ENCODE results near the gene KIRREL1. TPM values are rescaled to one million over a fixed set of nuclear protein-coding genes. Genes with fewer than 3 reads are reported as not detected.
A peak's percentile ranks its signal among the peaks of the same experiment; 100 is the strongest.

Gene KIRREL1
- total RNA-seq, 1 donor from 2014 or later = 2.2 TPM

DNA sequence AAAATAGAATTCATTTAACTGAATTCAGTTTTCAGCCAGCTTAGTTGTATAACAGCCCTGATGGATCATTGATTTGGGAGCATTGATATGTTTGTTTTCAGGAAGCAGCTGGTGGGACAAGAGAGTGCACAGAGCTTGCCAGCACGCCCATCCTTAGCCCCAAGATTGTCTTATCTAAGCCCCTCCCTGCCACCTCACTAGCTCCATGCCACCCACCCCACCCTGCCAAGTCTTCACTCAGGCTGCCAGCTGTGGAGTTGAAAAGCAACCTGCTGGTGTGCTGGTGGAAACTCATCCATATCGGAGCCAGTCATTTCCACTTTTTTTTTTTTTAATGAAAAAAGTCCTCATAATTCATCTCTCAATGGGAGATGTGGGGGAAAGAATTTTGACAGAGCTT, 11.8 kb downstream of the KIRREL1 start:
- DNase-seq (ENCODE audit: low spot score) (no peak), ATAC-seq (no peak)

DNA sequence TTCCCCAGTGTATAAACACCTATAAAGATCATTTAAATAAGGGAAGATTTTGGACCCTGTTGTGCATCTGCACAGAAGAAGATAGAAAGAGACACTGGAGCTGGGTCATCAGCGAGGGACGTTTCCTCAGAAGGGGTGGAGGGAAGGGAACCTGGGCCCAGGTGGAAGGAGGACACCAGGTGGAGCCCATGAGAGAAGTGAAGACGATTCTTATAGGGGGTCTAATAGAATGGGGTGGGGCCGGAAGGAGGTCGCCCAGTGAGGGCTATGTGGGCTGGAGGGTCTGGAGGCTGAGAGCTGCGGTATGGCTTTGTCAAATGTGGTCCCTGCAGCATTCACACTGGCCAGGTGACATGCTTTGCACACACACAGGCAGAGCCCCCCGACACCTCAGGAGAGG, 13.7 kb downstream of the KIRREL1 start:
- DNase-seq (ENCODE audit: low spot score) (no peak), ATAC-seq (no peak)

GRCh38 chr1:158007667-158008386, 14.4 kb downstream of the KIRREL1 start:
- DNase-seq (ENCODE audit: low spot score) (no peak), ATAC-seq (no peak)

DNA sequence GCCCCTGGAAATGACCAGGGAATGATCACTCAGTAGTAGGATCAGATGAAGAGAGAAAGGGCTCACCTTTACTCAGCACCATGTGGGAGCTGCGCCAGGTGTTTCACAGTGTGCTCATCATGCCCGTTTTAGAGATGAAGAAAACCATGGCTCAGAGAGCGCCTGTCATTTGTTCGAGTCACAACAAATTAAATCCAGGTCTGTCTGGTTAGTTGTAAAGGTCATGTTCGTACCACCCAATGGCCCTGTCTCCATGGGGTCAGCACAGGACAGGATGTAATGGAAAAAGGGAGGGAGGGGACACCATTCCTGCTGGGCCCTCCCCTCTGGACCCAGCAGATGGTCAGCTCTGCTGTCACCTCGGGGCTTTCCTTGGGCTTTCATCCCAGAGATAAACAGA, 15.2 kb downstream of the KIRREL1 start:
- ATAC-seq (no peak), DNase-seq (ENCODE audit: low spot score) (no peak)

- DNase-seq (ENCODE audit: low spot score) = no peak
These were observed 18.3 kb downstream of the KIRREL1 start for GRCh38 chr1:158011714-158012113.

DNA sequence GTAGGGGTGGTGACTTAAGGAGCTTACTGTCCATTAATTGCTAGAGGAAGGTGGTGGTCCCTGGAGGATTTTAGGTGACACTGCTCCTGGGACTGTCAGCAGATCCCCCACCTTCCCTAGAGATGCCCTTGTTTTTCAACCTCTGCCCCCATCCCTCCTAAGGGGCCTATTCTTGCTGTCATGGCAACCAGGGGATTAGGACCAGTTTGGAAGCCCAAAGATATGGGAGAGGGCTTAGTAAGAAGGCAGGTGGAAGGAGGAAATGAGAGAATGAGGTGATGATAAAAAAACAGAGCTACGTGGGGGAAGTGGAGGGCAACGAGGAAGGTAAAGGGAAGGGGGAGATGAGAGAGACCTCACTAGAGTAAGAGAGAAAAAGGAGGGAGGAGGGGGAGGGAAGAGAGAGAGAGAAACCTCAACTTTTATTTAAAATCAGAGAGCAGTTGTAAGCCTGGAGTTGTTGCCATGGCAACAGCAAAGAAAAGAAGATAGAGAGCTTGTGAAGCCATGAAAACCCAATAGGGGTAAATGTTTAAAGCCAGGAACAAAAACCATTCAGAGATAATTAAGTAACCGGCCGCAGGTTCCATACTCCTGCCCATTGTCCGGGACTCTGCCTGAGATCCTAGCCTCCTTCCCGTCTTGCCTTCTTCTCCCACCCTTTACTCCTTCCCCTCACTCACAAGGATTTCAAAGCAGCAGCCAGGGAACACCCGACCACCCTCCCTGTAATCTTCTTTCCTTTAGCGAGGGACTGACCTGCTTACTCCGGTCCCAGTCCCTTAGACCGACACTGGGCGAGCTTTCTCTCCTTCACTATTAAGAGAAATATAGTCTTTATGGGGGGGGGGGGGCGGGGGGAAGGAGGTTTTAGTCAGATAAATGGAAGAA, 20.6 kb downstream of the KIRREL1 start:
- ATAC-seq = no peak

More at GRCh38 chr1:158011714-158012113, 18.3 kb downstream of the KIRREL1 start:
- ATAC-seq = no peak

DNA sequence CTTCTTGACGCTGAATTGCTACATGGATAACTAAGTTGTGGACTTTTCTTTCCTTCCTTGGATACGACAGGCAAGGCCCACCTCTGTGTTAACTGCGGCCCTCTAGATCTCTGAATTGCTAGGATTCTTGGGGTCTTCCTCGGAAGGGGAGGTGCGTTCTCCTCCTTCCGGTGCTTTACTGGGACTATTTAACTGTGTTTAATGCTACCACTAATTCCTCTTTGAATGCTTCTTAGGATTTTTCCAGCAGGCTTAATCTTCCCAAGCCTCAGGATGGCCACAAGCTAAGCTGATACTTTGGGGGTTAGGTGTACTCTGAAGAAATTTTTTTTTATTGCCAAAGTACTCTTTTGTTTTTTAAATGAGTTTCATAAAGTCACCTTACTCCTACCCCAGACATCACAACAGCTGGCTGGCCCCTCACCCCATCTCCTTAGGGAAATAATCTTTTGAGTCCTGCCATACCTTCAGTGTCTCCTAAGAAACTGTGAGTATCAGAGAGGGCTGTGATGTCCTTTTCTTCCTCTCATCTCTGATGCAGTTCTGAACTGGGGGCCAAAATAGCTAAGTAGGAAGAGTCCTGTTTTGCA, 21.4 kb downstream of the KIRREL1 start:
- no peak for ATAC-seq
- no peak for DNase-seq (ENCODE audit: low spot score)

More for the DNA sequence above, 20.6 kb downstream of the KIRREL1 start:
- no peak for DNase-seq (ENCODE audit: low spot score)

GRCh38 chr1:158016651-158017335, 23.3 kb downstream of the KIRREL1 start:
- ATAC-seq (no peak), DNase-seq (ENCODE audit: low spot score) (no peak)

GRCh38 chr1:158017800-158018595, 24.6 kb downstream of the KIRREL1 start:
- no peak for ATAC-seq

GRCh38 chr1:158019171-158019868, 25.9 kb downstream of the KIRREL1 start:
- DNase-seq (ENCODE audit: low spot score) = no peak
- ATAC-seq = peak; percentile 52

More at GRCh38 chr1:158017800-158018595, 24.6 kb downstream of the KIRREL1 start:
- no peak for DNase-seq (ENCODE audit: low spot score)

- no peak for DNase-seq (ENCODE audit: low spot score)
- no peak for ATAC-seq
These were observed 26.9 kb downstream of the KIRREL1 start for GRCh38 chr1:158020259-158020885.

DNA sequence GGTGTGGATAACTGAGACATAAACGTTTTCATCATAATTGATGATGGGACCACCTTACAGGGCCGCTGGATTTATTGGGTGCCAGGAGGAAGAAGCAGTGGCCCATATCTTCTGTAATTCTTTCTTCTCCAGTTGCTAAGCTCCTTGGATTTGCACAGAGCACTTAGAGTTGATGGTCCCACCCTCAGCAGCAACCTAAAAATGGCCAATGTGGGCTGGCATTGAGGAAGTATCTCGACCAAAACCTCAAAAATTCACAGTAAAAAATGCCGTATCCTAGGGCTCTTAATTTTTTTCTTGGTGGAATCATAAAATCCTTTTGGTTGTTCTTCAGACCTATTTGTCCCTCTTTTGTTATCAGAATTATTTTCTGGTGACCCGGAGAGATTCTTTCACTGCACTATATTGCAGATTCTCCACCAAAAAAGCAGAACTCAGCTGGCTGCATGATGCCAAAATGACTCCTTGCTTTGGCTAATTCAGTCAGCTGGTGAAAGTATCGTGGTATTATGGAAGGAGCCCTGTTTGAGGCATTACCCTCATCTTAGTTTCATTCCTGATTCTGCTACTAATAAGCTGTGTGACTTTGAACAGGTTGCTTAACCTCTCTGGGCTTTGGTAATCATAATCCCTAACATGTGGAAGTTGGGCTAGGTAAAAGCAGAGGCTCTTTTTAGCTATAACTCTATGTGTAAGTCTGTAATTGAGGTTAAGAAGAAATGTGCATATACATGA, 27.6 kb downstream of the KIRREL1 start:
- no peak for ATAC-seq
- no peak for DNase-seq (ENCODE audit: low spot score)

DNA sequence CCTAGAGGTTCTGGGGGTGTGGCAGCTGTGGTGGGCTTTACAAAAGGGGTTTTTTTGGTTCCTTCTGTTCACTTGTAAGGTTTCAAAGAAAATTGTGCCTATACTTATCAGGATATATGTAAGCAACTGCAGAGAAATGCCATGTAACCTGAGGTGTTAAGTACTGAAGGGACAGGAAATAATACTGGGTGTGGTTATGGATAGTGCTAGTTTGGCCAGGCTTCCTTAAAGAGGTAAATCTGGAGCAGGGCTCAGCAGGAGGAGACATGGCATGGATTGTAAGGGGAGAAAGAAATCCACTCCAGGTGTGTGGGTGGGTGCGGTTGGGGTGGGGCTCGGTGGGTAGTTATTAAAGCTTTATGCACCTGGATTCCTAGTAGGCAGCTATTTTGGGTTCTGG, 28.3 kb downstream of the KIRREL1 start:
- ATAC-seq (no peak), DNase-seq (ENCODE audit: low spot score) (no peak)

DNA sequence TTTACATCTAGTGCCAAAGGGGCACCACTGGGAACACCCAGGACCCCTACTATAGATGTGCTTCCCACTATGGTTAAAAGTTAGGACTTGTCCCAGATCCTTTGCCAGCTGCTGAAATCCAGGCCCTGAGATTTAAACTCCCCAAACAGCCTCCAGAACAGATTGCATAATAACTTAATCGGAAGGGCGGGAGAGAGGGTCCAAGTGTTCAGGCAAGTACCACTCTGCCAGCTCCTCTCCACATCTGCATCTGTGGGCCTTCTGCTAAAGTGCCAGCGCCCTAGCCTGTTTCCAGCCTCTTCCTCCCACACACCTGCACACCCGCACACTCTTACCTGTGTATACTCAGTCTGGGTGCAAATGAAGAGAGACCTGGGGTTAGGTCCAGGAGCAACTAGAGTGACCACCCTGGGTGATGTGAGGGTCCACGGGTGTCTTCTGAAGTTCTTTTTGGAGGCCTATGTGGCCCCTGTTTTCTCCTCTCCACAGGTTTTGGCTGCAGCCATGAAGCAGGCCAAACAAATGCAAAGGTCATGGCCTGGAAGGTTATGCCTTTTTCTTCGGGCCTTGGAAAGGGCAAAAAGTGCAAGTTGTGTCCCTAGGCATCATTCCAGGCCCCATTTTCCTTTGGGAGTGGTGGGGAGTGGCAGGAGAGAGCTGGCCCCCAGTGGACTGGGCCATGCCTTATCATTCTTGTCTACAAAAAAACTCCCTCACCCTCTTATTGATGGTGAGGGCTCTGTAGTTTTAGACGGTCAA, 29.3 kb downstream of the KIRREL1 start:
- DNase-seq (ENCODE audit: low spot score) (no peak), ATAC-seq (peak; percentile 40)

DNA sequence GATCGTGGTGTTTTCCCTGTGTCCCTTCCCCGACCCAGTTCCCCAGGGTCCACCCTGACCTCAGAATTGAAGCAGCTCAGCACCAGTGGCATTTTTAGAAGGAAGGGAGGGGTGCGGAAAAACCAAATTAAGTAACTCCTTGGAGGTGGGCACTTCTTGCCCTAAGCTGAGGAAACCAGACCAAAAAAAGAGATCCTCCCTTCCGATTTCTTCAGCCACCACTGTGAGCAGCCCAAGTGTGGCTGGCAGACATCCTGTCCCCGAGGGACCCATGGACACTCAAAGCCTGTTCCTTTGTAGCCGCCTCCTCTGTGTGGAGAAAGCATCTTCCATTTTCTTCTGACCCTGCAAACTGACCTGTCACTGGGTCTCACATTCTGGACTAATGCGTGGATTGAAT, 31.3 kb downstream of the KIRREL1 start:
- no peak for ATAC-seq
- no peak for DNase-seq (ENCODE audit: low spot score)

DNA sequence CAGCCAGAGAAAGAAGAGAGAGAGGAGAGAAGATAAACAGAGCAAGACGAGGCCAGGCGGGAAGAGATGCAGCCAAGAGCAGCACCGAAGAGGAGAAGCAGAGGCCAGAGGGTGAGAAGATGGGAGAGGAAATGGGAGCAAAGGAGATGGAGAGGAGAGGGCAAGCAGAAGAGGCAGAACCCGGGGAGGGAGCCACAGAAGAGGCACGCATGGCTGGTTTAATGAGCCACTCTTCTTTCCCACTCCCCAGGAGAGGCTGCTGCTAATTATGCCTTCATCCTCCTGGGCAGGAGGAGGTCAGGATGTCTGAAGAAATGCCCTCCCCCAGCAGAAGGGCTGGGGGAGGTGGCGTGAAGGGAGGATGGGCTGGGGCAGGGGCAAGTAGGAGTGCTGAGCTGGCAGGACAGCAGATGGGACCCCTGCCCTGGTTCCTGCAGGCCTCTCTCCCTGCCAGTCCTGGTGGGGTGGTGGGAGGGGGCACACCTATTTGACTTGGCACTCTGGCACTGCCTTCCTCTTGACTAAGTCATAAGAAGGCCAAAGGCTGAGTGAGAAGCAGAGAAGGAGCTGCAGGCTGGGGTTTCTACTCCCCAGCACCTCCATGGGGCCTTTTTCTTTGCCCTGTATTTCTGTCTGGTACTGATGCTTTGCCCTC, 32.3 kb downstream of the KIRREL1 start:
- ATAC-seq (no peak), DNase-seq (ENCODE audit: low spot score) (no peak)

DNA sequence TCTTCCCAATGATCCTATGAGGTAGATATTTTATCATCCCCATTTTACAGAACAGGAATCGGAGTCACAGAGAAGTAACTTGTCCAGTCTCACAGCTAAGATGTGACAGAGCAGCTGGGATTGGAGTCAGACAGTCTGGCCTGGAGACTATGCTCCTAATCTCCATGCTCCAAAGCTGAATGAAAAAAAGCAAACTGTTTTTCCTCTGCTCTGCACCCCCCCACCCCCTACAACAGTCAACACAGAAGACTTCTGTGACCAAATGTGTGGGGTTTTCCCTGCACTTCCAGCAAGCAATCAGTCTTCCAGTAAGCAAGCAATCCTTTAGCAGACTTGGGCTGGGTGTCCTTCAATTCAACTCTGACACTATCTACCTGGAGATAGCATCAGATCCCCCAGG, 33.2 kb downstream of the KIRREL1 start:
- no peak for ATAC-seq
- no peak for DNase-seq (ENCODE audit: low spot score)

Measured in left lobe of liver (tissue), 2 donors.